A549 treated with CORT108297 at 1 μM for 4 hours (cell line): Measurements from ENCODE around the gene SSX4. TPM values are rescaled to one million over a fixed set of nuclear protein-coding genes. Genes with fewer than 3 reads are reported as not detected.

Experiments
- total RNA-seq: library from RNA; stranded (reverse); fragments of 200-300 nt; extraction: Qiagen RNA extraction; gene quantifications from 5 replicates; pipeline ENCODE4 v1.2.3, GENCODE V29; 2022

Gene SSX4, protein sequence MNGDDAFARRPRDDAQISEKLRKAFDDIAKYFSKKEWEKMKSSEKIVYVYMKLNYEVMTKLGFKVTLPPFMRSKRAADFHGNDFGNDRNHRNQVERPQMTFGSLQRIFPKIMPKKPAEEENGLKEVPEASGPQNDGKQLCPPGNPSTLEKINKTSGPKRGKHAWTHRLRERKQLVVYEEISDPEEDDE
- total RNA-seq: not detected in 5 replicates

DNA sequence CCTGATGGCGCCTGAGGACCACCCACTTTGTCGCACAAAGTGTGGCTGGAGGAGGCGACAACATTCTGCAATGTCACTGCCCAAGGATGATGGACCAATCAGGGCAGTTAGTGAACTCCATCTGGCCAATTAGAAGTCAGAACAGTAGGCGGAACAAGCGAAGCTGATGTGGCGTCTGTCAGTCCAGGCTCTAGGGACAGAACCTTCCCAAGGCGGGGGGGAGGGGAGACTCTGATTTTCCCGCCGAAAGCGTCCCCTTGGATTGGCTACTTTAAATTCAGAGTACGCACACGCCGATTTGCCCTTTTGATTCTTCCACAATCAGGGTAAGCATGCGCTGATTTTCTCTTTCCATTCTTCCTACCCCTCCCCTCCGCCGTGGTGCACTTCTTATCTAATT is at the start of gene SSX4:
Gene SSX4 (plus strand): TSS at position 301 of the 400 bp plus-strand sequence. CDS start 515 bp downstream, outside the sequence.

DNA sequence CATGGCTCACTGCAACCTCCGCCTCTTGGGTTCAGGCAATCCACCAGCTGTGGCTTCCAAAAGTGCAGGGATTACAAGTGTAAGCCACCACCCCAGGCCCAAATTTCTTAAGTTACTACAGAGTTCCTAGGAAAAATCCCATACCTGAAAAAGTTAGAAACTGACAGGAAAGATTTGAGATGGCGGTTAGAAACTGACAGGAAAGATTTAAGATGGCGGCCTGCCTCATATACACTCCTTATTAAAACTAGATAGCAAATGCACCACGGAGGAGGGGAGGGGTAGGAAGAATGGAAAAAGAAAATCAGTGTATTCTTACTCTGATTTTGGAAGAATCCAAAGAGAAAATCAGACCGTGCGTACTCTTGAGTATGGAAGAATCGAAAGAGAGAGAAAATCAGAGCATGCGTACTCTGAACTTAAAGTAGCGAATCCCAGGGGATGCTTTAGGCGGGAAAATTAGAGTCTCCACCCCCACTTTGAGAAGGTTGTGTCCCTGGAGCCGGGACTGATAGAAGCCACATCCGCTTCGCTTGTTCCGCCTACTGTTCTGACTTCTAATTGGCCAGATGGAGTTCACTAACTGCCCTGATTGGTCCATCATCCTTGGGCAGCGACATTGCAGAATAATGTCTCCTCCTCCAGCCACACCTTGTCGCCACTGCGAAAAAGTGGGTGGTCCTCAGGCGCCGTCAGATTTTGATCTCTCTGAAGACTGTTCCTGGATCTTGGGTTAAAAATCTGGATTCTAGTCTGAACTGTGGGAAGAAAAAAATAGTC is 26.8 kb upstream of the SSX4 start, which contains the start of gene SSX3:
Gene SSX3 (minus strand): TSS at position 389 of the 780 bp plus-strand sequence. CDS start 1,454 bp downstream, outside the sequence.

DNA sequence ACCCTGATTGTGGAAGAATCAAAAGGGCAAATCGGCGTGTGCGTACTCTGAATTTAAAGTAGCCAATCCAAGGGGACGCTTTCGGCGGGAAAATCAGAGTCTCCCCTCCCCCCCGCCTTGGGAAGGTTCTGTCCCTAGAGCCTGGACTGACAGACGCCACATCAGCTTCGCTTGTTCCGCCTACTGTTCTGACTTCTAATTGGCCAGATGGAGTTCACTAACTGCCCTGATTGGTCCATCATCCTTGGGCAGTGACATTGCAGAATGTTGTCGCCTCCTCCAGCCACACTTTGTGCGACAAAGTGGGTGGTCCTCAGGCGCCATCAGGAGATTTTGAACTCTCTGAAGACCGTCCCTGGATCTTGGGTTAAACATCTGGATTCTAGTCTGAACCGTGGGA is 28.5 kb downstream of the SSX4 start, which contains the start of gene SSX4B:
Gene SSX4B (minus strand): TSS at position 101 of the 400 bp plus-strand sequence. CDS start 588 bp downstream, outside the sequence.

Other genes with a start within 250 kb of the SSX4 start
- gene SSX5, start 186.7 kb upstream of the SSX4 start, total RNA-seq: not detected in 5 replicates
- gene SSX1, start 128.1 kb upstream of the SSX4 start, total RNA-seq: not detected in 5 replicates
- gene SSX3, start 26.8 kb upstream of the SSX4 start, total RNA-seq: not detected in 5 replicates
- not detected in 5 replicates for gene SSX4B, start 28.4 kb downstream of the SSX4 start, total RNA-seq
- 0.12 to 0.34 TPM (median 0.23 TPM) in 5 replicates for gene SLC38A5, start 86.7 kb downstream of the SSX4 start, total RNA-seq
- gene FTSJ1, start 92.7 kb downstream of the SSX4 start, total RNA-seq: 67.6 to 76.7 TPM (median 71.1 TPM) in 5 replicates
- 15.4 to 18.8 TPM (median 17.6 TPM) in 5 replicates for gene PORCN, start 125.5 kb downstream of the SSX4 start, total RNA-seq
- 113 to 155 TPM (median 148 TPM) in 5 replicates for gene EBP, start 138.3 kb downstream of the SSX4 start, total RNA-seq
- gene TBC1D25, start 156.2 kb downstream of the SSX4 start, total RNA-seq: 9.5 to 12.7 TPM (median 11.8 TPM) in 5 replicates
- 297 to 439 TPM (median 349 TPM) in 5 replicates for gene RBM3, start 190.9 kb downstream of the SSX4 start, total RNA-seq
- gene WDR13, start 214.0 kb downstream of the SSX4 start, total RNA-seq: 56.5 to 88.9 TPM (median 81.1 TPM) in 5 replicates